GM12892 (cell line): ENCODE data around the gene SAV1.
"Not testable (repeated sequence)": the region's sequence is repeated elsewhere in the genome, so short reads cannot be mapped to it uniquely, and the experiment has no call there.

Source experiments
- DNase-seq: peaks from one replicate; pipeline ENCODE4 v3.0.0; 2011; ENCODE audit not compliant: insufficient read length
- FAIRE-seq: peaks from 2 replicates; lab custom pipeline; 2011; peaks lifted over from hg19 to GRCh38; lab: Jason Lieb, UNC
- POLR2A ChIP-seq: IDR thresholded peaks from 2 replicates; pipeline ENCODE4 v1.6.1; 2011; ENCODE audit warnings: low read depth, low read length, control low read depth
- POLR2AphosphoS5 ChIP-seq: IDR thresholded peaks from 2 replicates; pipeline ENCODE4 v1.6.1; 2011; ENCODE audit warnings: low read depth, low read length, control low read depth
- TAF1 ChIP-seq: IDR thresholded peaks from 2 replicates; pipeline ENCODE4 v1.6.1; 2011; ENCODE audit warnings: low read depth, mild to moderate bottlenecking, control low read depth, low read length, borderline replicate concordance

SAV1 gene

DNA sequence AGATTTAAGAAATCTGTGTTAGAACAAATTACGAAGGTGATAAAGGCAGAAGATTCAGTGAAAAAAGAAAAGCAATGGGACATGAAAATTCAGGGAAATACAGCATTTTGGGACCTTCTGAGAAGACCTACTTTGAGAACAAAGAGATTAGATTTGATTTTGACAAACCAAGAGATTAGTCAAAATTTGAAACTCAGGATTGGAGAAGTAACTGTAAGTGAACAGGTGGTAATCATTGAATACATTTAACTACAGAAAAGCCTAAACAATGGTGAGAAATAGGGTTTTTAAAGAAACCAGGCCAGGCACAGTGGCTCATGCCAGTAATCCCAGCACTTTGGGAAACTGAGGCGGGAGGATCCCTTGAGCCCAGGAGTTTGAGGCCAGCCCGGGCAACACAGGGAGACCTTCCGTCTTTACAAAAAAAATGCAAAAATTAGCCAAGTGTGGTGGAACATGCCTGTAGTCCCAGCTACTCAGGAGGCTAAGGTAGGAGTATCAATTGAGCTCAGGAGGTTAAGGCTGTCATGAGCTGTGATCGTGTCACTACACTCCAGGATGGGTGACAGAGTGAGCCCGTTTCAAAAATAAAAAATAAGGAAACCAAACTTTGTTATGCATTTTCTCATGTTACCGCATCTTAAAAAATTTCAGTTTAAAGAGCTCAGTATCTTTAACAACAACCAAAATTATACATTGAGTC, 8.9 kb upstream of the SAV1 start:
- DNase-seq: no peak
- peak; percentile 84 for FAIRE-seq
- TF ChIP-seq POLR2AphosphoS5 (no peak), POLR2A (no peak), TAF1 (no peak)

DNA sequence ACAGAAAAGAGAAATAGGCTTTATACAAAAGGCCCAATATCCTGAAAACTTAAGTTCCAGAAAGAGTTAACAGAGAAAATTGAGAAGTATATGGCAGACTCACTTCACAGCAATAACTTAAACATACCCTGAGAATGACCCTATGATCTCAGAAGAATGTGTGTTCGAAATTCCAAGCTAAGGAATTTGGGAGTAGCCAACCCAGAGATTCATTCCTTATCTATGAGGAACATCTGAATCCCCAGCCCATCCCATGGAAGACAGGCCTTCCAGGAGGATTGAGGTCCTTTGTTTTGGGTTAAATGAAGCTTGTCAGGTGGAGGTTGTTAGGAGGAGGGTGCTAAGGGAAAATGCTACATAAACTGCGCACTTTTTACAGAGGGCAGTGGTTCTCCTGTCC, 7.5 kb upstream of the SAV1 start:
- FAIRE-seq: no peak

DNA sequence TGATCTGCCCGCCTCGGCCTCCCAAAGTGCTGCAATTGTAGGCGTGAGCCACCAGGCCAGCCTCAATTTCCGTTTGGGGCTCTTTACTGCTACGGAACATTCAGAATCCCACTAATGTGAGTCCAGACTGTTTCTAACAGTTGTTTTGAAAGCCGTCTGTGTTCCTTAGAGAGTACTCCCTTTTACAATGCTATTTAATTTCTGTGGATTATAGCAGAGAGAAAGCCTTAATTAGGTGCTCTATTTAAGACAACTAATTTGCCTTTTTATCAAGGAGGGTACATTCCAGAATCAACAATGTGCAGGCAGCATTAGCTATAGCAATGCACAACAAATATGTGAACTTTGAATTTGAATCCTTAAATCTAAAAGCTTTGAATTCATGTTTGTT, 2.8 kb upstream of the SAV1 start:
- DNase-seq (no peak), FAIRE-seq (no peak)
- TF ChIP-seq POLR2AphosphoS5 (no peak), TAF1 (no peak), POLR2A (no peak)

More for the DNA sequence above, 7.5 kb upstream of the SAV1 start:
- no peak for TF ChIP-seq POLR2AphosphoS5
- no peak for TF ChIP-seq TAF1
- no peak for TF ChIP-seq POLR2A
- DNase-seq: no peak

DNA sequence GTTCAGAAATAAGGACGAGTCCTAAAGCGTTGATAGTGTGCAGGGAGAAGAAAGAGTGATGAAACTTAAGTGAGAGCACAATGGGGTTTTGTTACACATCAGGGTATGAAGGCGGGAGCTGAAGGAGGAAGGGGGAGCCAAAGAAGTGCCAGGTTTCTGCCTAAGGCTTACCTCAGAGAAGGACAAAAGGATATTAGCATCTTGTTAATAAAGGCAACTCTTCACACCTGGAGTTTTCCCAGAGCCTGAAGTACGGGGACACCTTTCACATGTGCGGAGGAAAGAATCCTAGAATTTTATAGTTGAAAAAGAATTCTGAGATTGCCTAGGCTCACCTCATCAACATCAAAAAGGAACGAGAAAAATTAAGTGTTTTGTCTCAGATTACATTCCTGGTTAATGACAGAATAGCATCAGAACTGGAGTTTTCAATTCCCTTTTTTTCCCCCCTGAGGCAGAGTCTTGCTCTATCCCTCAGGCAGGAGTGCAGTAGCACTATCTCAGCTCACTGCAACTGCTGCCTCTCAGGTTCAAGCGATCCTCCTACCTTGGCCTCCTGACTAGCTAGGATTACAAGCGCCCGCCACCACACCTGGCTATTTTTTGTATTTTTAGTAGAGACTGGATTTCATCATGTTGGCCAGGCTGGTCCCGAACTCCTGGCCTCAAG, 2.2 kb upstream of the SAV1 start:
- FAIRE-seq (no peak), DNase-seq (no peak)
- TF ChIP-seq TAF1: no peak
- no peak for TF ChIP-seq POLR2A
- TF ChIP-seq POLR2AphosphoS5: no peak

DNA sequence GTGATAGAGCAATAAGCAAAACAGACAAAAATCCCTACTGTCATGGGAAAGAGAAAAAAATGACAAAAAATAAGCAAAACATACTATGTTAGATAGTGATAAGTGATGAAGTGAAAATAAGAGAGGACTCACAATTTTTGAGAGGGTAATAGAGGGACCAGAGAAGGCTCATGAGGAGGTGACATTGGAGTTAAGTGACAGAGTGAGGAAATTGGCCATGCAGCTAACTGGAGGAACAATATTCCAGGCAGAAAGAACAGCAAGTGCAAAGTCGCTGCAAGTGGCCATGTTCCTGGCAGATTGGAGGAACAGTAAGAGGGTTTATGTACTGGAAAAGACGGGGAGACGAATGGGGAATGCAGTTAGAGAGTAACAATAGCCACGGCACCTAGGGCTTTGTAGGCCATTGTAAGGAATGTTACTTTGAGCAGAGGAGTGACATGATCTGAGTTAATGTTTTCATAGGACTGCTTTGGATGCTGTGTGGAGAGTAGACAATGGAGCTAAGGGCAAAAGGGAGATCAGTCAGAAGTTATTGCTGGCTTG, 1.4 kb upstream of the SAV1 start:
- FAIRE-seq (peak; percentile 46), DNase-seq (no peak)
- no peak for TF ChIP-seq POLR2A
- TF ChIP-seq TAF1: no peak
- no peak for TF ChIP-seq POLR2AphosphoS5

DNA sequence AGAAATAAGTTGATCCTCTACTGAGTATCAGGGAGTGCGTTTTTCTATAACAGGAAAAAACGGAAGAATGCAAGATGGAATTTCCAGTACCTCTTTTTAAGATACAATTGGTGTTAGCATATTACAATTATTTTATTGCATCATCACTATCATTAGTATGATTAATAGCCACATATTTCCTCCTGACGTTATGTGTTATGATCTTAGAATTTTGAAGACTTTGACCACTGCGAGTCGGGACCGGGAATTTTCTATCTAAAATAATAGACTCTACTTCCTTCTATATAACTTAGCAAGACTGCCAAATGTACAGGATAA, 679 bp upstream of the SAV1 start:
- TF ChIP-seq POLR2AphosphoS5 (no peak), POLR2A (no peak), TAF1 (no peak)
- no peak for DNase-seq
- FAIRE-seq: no peak

DNA sequence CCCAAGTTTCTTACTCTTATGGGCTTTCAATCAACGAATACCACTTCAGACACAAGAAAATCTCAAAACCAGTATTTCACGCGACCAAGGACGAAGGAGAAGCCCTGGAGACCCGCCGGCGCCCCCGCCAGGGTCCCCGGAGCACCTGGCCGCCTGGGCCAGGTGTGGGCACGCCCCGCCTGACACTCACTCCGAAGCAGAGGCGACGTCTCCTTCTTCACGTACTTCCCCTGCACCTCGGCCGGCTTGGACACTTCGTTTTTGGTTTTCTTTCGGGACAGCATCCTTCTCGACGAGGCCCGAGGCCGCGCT, 466 bp downstream of the SAV1 start:
- FAIRE-seq (peak; percentile 70), DNase-seq (peak; percentile 19)
- TF ChIP-seq POLR2AphosphoS5: no peak
- no peak for TF ChIP-seq POLR2A
- no peak for TF ChIP-seq TAF1

DNA sequence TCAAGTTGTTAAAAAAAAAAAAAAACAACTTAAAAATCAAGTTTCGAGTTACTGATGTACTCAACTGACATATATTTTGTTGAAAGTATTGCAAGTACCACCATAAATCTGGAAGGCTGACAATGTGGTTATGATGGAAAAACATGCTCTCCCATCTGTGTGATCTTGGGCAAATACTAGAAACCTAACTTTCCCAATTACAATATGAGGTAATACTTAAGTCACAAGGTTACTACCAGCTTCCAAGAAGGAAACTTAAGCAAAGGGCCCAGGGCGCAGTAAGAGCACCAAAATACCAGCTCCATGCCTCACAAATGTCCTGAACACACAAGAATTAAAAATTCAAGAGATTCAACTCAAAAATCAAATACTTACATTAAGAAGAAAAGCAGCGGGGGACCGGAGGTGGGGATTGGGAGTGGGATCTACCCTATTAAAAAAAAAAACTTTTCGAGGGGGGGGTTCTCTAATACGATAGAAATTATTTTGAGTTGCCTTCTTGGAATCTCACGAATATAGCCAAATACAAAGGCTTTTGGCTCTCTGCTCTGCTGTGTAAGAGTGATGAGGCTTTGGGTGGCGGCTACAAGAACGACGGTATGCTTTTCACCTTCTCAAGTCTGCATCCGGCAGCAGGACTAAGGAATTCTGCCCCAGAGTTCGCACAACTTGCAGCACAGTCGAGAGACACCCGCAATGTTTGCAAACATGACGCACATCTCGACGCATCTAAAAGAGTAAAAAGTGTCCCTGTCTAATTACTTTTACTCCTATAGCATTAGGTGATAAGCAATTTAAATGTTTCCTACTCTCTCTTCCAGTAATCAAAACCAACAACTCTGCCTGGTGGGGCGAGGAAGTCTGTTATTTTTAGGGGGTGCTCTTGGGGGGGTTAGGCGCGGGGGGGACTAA, 1.1 kb downstream of the SAV1 start:
- DNase-seq (no peak), FAIRE-seq (peak; percentile 67)
- TF ChIP-seq TAF1: no peak
- no peak for TF ChIP-seq POLR2AphosphoS5
- TF ChIP-seq POLR2A: no peak

DNA sequence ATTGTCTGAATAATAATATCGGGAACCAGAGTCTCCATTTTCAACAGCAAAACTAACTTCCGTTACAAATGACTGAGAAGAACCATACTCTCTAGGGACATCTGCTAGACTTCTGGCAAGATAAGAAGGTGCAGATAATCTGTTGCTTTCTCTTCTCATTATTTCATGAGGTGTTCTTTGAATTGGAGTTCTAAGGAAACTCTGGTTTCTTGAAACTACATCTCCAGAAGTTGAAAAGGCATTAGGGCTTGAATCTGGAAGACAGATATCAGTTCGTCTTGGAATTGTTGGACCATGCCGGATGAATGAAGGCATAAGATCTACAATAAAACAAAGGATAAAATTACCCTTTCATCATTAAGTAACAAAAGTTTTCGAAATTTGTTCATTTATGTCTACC, 2.8 kb downstream of the SAV1 start:
- DNase-seq: not testable (repeated sequence)
- FAIRE-seq: peak; percentile 88

DNA sequence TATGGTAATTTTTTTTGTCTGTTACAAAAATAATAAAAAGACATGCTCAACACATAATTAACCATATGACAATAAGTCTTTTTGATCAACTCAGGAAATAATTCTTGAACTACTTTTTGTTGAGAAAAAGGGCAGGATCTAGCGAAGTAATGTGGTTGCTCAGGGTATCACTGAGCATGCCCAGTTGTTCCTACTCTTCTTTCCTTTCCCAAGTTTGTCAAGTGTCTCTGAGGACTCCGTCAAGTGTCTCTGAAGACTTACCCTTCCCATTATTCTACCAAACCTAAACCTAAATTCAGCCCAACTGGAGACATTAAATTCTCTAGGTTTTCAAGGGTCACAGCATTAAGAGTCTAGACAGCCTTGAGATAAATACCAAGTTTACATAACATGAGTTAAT, 3.5 kb downstream of the SAV1 start:
- FAIRE-seq: peak; percentile 36
- not testable (repeated sequence) for DNase-seq

DNA sequence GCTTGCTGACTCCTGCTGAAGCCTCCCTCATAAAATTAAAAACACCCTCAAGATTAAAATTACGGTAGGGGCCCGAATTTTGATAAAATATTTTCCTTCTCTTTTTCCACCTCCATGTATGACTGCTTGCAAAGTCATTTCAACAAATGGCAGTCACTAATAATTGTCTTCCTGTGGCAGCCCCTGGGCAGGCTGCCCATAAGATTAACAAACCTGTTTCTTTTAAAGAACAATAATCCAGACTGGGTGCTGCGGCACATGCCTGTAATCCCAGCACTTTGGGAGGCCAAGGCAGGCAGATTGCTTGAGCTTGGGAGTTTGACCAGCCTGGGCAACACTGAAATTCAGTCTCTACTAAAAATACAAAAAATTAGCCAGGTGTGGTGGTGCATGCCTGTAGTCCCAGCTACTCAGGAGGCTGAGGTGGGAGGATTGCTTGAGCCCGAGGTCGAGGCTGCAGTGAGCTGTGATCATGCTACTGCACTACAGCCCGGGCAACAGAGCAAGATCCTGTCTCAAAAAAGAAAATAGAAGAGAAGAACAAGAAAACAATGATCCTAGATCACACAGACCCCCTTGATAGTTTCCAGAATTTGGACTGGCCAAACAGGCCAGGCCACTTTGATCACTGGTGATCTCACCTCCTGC, 8.7 kb downstream of the SAV1 start:
- DNase-seq (no peak), FAIRE-seq (no peak)
- TF ChIP-seq TAF1: no peak
- TF ChIP-seq POLR2AphosphoS5: no peak
- no peak for TF ChIP-seq POLR2A

DNA sequence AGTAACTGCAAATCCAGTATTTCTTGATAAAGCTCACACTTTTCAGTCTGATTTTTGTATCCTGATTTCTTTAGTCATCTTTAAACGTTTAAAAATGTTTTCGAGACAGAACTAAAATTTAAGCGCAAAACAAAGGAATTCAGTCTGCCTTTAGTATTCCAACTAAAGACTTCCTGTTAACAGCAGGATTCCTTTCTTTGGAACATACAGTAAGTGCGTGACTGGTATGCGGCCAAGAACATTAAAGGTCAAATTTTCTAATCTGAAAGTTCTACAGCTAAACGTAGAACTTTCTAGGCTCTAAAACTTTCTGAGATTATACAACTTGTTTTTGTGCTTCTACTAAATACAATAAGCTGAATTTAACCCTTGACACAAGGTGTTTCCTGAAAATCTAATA, 9.9 kb downstream of the SAV1 start:
- TF ChIP-seq TAF1: no peak
- FAIRE-seq: no peak
- no peak for DNase-seq
